ENCODE data around the gene ADAMTS17.

- TF ChIP-seq CTCF (IDR thresholded peaks at IDR 0.05; ENCODE audit: low read depth, low read length), result no peak
- no peak for TF ChIP-seq POLR2A (IDR thresholded peaks at IDR 0.05; ENCODE audit: extremely low read depth, insufficient read length)
- no peak for TF ChIP-seq MAX (IDR thresholded peaks at IDR 0.05; ENCODE audit: low read depth, low read length)
- TF ChIP-seq MYC (IDR thresholded peaks at IDR 0.05; ENCODE audit: low read depth, low read length), result no peak
Observed at GRCh38 chr15:100134586-100134985, 207.2 kb downstream of the ADAMTS17 start.
